H9 (cell line): ENCODE measurements around the gene SPPL3. TPM values are rescaled to one million over a fixed set of nuclear protein-coding genes. Genes with fewer than 3 reads are reported as not detected.

ENCODE experiments used
- DNase-seq: peaks from one replicate; pipeline ENCODE4 v3.0.0-alpha.2; 2017
- H2AFZ ChIP-seq: one replicate; pipeline ENCODE4 v1.6.1; 2013; ENCODE audit warnings: mild to moderate bottlenecking, low read length, control low read depth, moderate library complexity
- H2AK5ac ChIP-seq: 2 replicates; pipeline ENCODE4 v1.6.1; 2013; ENCODE audit warnings: low read length, control low read depth, mixed read lengths; ENCODE audit not compliant: insufficient read length
- H2BK120ac ChIP-seq: one replicate; pipeline ENCODE4 v1.6.1; 2013; ENCODE audit warnings: low read depth, mild to moderate bottlenecking, low read length, control low read depth, inconsistent platforms; ENCODE audit not compliant: poor library complexity, severe bottlenecking
- H2BK12ac ChIP-seq: 2 replicates; pipeline ENCODE4 v1.6.1; 2013; ENCODE audit warnings: low read length, control low read depth, mixed read lengths, low read depth; ENCODE audit not compliant: insufficient read length
- H2BK15ac ChIP-seq: 2 replicates; pipeline ENCODE4 v1.6.1; 2013; ENCODE audit warnings: low read depth, low read length, control low read depth
- H2BK20ac ChIP-seq: one replicate; pipeline ENCODE4 v1.6.1; 2013; ENCODE audit warnings: low read depth, mild to moderate bottlenecking, low read length, control low read depth, inconsistent platforms; ENCODE audit not compliant: poor library complexity, severe bottlenecking
- H2BK5ac ChIP-seq: 2 replicates; pipeline ENCODE4 v1.6.1; 2013; ENCODE audit warnings: low read length, control low read depth, mixed read lengths; ENCODE audit not compliant: insufficient read length
- H3K14ac ChIP-seq: 2 replicates; pipeline ENCODE4 v1.6.1; 2013; ENCODE audit warnings: low read length, control low read depth; ENCODE audit not compliant: insufficient read depth
- H3K18ac ChIP-seq: 2 replicates; pipeline ENCODE4 v1.6.1; 2013; ENCODE audit warnings: low read depth, mild to moderate bottlenecking, mixed read lengths, low read length, control low read depth; ENCODE audit not compliant: insufficient read length
- H3K23ac ChIP-seq: 2 replicates; pipeline ENCODE4 v1.6.1; 2013; ENCODE audit warnings: low read length, control low read depth, mixed read lengths, low read depth; ENCODE audit not compliant: insufficient read length
- H3K23me2 ChIP-seq: 2 replicates; pipeline ENCODE4 v1.6.1; 2013; ENCODE audit warnings: low read depth, mild to moderate bottlenecking, mixed read lengths, low read length, control low read depth; ENCODE audit not compliant: insufficient read length, poor library complexity, severe bottlenecking
- H3K27ac ChIP-seq: 2 replicates; pipeline ENCODE4 v1.5.1; 2013; ENCODE audit warnings: low read length, control low read depth, mixed read lengths, low read depth; ENCODE audit not compliant: insufficient read length
- H3K27me3 ChIP-seq: 2 replicates; pipeline ENCODE4 v1.6.1; 2013; ENCODE audit warnings: low read length, control low read depth, inconsistent platforms; ENCODE audit not compliant: insufficient read depth
- H3K4ac ChIP-seq: 2 replicates; pipeline ENCODE4 v1.6.1; 2013; ENCODE audit warnings: low read depth, mild to moderate bottlenecking, control low read depth, inconsistent platforms, low read length, moderate library complexity
- H3K4me1 ChIP-seq: 2 replicates; pipeline ENCODE4 v1.6.1; 2013; ENCODE audit warnings: low read length, control low read depth, inconsistent platforms; ENCODE audit not compliant: insufficient read depth
- H3K4me2 ChIP-seq: 2 replicates; pipeline ENCODE4 v1.6.1; 2013; ENCODE audit warnings: low read length, control low read depth, mixed read lengths; ENCODE audit not compliant: insufficient read length, insufficient read depth
- H3K56ac ChIP-seq: 2 replicates; pipeline ENCODE4 v1.6.1; 2013; ENCODE audit warnings: low read depth, mild to moderate bottlenecking, mixed read lengths, low read length, control low read depth; ENCODE audit not compliant: insufficient read length
- H3K79me1 ChIP-seq: 2 replicates; pipeline ENCODE4 v1.6.1; 2013; ENCODE audit warnings: low read depth, mild to moderate bottlenecking, moderate library complexity, low read length, control low read depth, inconsistent platforms; ENCODE audit not compliant: insufficient read depth, poor library complexity, severe bottlenecking
- H3K79me2 ChIP-seq: 2 replicates; pipeline ENCODE4 v1.6.1; 2013; ENCODE audit warnings: low read length, control low read depth, inconsistent platforms; ENCODE audit not compliant: insufficient read depth
- H3K9ac ChIP-seq: 2 replicates; pipeline ENCODE4 v1.6.1; 2013; ENCODE audit warnings: low read length, control low read depth, mixed read lengths; ENCODE audit not compliant: insufficient read length; ENCODE audit errors: extremely low read depth
- H3K9me3 ChIP-seq: one replicate; pipeline ENCODE4 v1.6.1; 2013; ENCODE audit warnings: low read depth, low read length, inconsistent platforms; ENCODE audit not compliant: control insufficient read depth
- H3T11ph ChIP-seq: one replicate; pipeline ENCODE4 v1.6.1; 2013; ENCODE audit warnings: mild to moderate bottlenecking, low read length, control low read depth, inconsistent platforms
- H4K20me1 ChIP-seq: one replicate; pipeline ENCODE4 v1.6.1; 2013; ENCODE audit not compliant: control insufficient read depth, insufficient read length, insufficient read depth
- H4K5ac ChIP-seq: 2 replicates; pipeline ENCODE4 v1.6.1; 2013; ENCODE audit warnings: low read depth, mild to moderate bottlenecking, mixed read lengths, low read length, control low read depth; ENCODE audit not compliant: insufficient read length
- H4K8ac ChIP-seq: replicated peaks from 2 replicates; pipeline ENCODE4 v1.6.1; 2013; ENCODE audit warnings: low read length, control low read depth, mixed read lengths, low read depth; ENCODE audit not compliant: insufficient read length
- H4K91ac ChIP-seq: 2 replicates; pipeline ENCODE4 v1.6.1; 2013; ENCODE audit warnings: low read depth, mild to moderate bottlenecking, moderate library complexity, mixed read lengths, low read length, control low read depth; ENCODE audit not compliant: insufficient read length
- H3K27ac Mint-ChIP-seq, 3 experiments: 2 replicates in 2 of 3; 3 replicates in 1 of 3; pipeline ENCODE4 v1.8.0; 2020 to 2021; ENCODE audit warnings: mixed read lengths in 3 of 3, mild to moderate bottlenecking in 1 of 3, moderate library complexity in 1 of 3
- H3K27me3 Mint-ChIP-seq: 2 replicates; pipeline ENCODE4 v1.8.0; 2021; ENCODE audit warnings: low read depth, mild to moderate bottlenecking, moderate library complexity, mixed read lengths
- H3K36me3 Mint-ChIP-seq, 3 experiments: 2 replicates in 2 of 3; 3 replicates in 1 of 3; pipeline ENCODE4 v1.8.0; 2020 to 2021; ENCODE audit warnings: low read depth in 3 of 3, mixed read lengths in 3 of 3; ENCODE audit not compliant: insufficient read depth in 1 of 3
- H3K4me1 Mint-ChIP-seq, 2 experiments: 2 replicates each; pipeline ENCODE4 v1.8.0; 2020; ENCODE audit warnings: mixed read lengths in 2 of 2
- H3K4me3 Mint-ChIP-seq, 2 experiments: 2 replicates in 1 of 2; 3 replicates in 1 of 2; pipeline ENCODE4 v1.8.0; 2020 to 2021; ENCODE audit warnings: mild to moderate bottlenecking in 2 of 2, mixed read lengths in 2 of 2, moderate library complexity in 1 of 2
- H3K9me3 Mint-ChIP-seq, 2 experiments: 2 replicates in 1 of 2; 3 replicates in 1 of 2; pipeline ENCODE4 v1.8.0; 2020; ENCODE audit warnings: mild to moderate bottlenecking in 2 of 2, mixed read lengths in 2 of 2, moderate library complexity in 1 of 2
- CTCF ChIP-seq: fragments of 200-600 bp; sonication (generic); conservative IDR thresholded peaks from 3 replicates; pipeline ENCODE4 v1.8.0; 2021; ENCODE audit warnings: antibody characterized with exemption, mild to moderate bottlenecking
- WGBS: extraction: QIAGEN DNeasy Blood & Tissue Kit; methylation state at CpG from one replicate; pipeline ENCODE4 v1.1.7; 2013; ENCODE audit warnings: missing lambda C conversion rate, low lambda C conversion rate, mixed read lengths; ENCODE audit not compliant: insufficient read length; ENCODE audit errors: extremely low coverage; 5-methylcytosine and 5-hydroxymethylcytosine counted together
- total RNA-seq: library from RNA; stranded (reverse); gene quantifications from 2 replicates; pipeline ENCODE4 v1.2.1, GENCODE V29; 2021

Gene SPPL3
- total RNA-seq, 1 experiment from 2014 or later, result 46.3 TPM

- Histone ChIP-seq H4K5ac (no peak overlapping the region), H3K56ac (no peak overlapping the region), H3K23me2 (no peaks in the 10 kb centered on the region), H4K20me1 (no peaks in the 10 kb centered on the region), H3K27me3 (no peaks in the 10 kb centered on the region), H3K9me3 (no peaks in the 10 kb centered on the region), H2BK20ac (no peak overlapping the region), H2BK120ac (no peak overlapping the region), H4K8ac (no peak overlapping the region), H4K91ac (no peak overlapping the region), H3K14ac (no peak overlapping the region), H2AFZ (no peak overlapping the region), H3K4ac (no peak overlapping the region), H3K18ac (no peak overlapping the region), H2BK15ac (0 out of 2 replicates have a peak overlapping the region, but pooled peaks have one; percentile 9), H3K4me1 (no peaks in the 10 kb centered on the region), H3K9ac (no peak overlapping the region), H3K23ac (no peak overlapping the region), H3K4me2 (no peak overlapping the region), H2AK5ac (no peak overlapping the region), H3K79me2 (no peaks in the 10 kb centered on the region), H3K79me1 (no peaks in the 10 kb centered on the region), H3K27ac (no peak overlapping the region), H2BK5ac (no peak overlapping the region), H3T11ph (no peak overlapping the region), H2BK12ac (no peak overlapping the region)
- DNase-seq, result no peak
- WGBS, result no CpG with 5 or more reads among the region's 5 CpGs
- Mint-ChIP-seq H3K27ac (no peak overlapping the region), H3K36me3 (no peaks in the 10 kb centered on the region; a peak in 1 of 7 replicates), H3K4me3 (no peak overlapping the region), H3K9me3 (peaks cover 2 to 3% of the 10 kb centered on the region in 2 experiments; a peak in 2 of 5 replicates), H3K4me1 (no peaks in the 10 kb centered on the region), H3K27me3 (no peaks in the 10 kb centered on the region; the same call in none of the 2 replicates)
- TF ChIP-seq CTCF, result no peak
Measured at GRCh38 chr12:120749256-120749655, 154.9 kb downstream of the SPPL3 start.
